AG04450 (cell line): ENCODE results near the gene FAM98C. TPM values are rescaled to one million over a fixed set of nuclear protein-coding genes. Genes with fewer than 3 reads are reported as not detected.

Experiments
- CTCF ChIA-PET: fragments of 300-600, 350-600 bp; formaldehyde crosslinking; extraction: SDS; loops from one replicate; lab custom pipeline; 2022; ENCODE audit warnings: antibody characterized with exemption, inconsistent platforms; lab: Charles Lee
- POLR2A ChIA-PET: fragments of 350-600 bp; formaldehyde crosslinking; extraction: SDS; loops from one replicate; lab custom pipeline; 2021; ENCODE audit warnings: antibody characterized with exemption, inconsistent platforms; lab: Yijun Ruan, JAX
- DNase-seq: peaks from one replicate; pipeline ENCODE4 v3.0.0-alpha.2; 2011; ENCODE audit warnings: low read depth, low spot score
- H3K27ac ChIP-seq: one replicate; pipeline ENCODE4 v1.5.1; 2012; ENCODE audit warnings: low read depth, low read length, control low read depth
- H3K27me3 ChIP-seq: one replicate; pipeline ENCODE4 v1.6.0; 2012; ENCODE audit warnings: low read length; ENCODE audit not compliant: control insufficient read depth, insufficient read depth
- H3K4me3 ChIP-seq: 2 replicates; pipeline ENCODE4 v1.5.1; 2011; ENCODE audit warnings: mild to moderate bottlenecking, low read depth, low read length, control low read depth
- H3K9me3 ChIP-seq: 2 replicates; pipeline ENCODE4 v1.5.1; 2012; ENCODE audit warnings: low read length; ENCODE audit not compliant: control insufficient read depth, insufficient read depth
- CTCF ChIP-seq: IDR thresholded peaks from 2 replicates; pipeline ENCODE4 v1.5.1; 2011; ENCODE audit warnings: low read depth, low read length, control low read depth, inconsistent platforms
- polyA plus RNA-seq: library from polyadenylated mRNA; depleted of rRNA; stranded (reverse); fragments of >200 nt; gene quantifications from 2 replicates; pipeline ENCODE4 v1.2.3, GENCODE V29; 2011

FAM98C gene
- polyA plus RNA-seq, 1 experiment, result 5.0 TPM

DNA sequence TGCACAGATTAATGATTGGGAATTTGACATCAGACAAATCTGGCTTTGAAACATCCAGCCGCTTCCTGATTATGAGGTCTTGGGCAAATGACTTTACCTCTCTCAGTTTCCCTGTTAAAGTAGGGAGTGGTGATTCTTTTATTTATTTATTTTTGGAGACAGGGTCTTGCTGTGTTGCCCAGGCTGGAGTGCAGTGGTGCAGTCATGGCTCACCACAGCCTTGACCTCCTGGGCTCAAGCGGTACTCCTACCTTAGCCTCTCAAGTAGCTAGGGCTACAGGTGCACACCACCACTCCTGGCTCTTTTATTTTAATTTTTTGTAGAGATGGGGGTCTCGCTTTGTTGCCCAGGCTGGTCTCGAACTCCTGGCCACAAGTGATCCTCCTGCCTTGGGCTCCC, 25.8 kb upstream of the FAM98C start:
- H3K27me3 ChIP-seq, result no peaks in the 10 kb centered on the region
- no peak for TF ChIP-seq CTCF
- ChIA-PET POLR2A (interaction anchor here (2.5 kb wide), 1 partner anchor 11 kb away, joined by 8 read pairs; the partner anchor contains the start of gene GGN), CTCF (no interaction called here)
- H3K9me3 ChIP-seq, result no peaks in the 10 kb centered on the region
- H3K4me3 ChIP-seq, result no peak overlapping the region
- no peak overlapping the region for H3K27ac ChIP-seq
- no peak for DNase-seq

GRCh38 chr19:38378866-38379265, 24.0 kb upstream of the FAM98C start:
- ChIA-PET POLR2A (interaction anchor here (2.5 kb wide), 1 partner anchor 9 kb away, joined by 8 read pairs; the partner anchor contains the start of gene GGN), CTCF (interaction anchor here (0.6 to 1.5 kb wide), 3 partner anchors 24 to 467 kb away, joined by 3 to 6 read pairs (median 5); partner anchors contain the start of genes CATSPERG and FAM98C)
- H3K9me3 ChIP-seq, result no peaks in the 10 kb centered on the region
- no peak for DNase-seq
- TF ChIP-seq CTCF, result no peak
- no peak overlapping the region for H3K4me3 ChIP-seq
- no peaks in the 10 kb centered on the region for H3K27me3 ChIP-seq
- no peak overlapping the region for H3K27ac ChIP-seq

DNA sequence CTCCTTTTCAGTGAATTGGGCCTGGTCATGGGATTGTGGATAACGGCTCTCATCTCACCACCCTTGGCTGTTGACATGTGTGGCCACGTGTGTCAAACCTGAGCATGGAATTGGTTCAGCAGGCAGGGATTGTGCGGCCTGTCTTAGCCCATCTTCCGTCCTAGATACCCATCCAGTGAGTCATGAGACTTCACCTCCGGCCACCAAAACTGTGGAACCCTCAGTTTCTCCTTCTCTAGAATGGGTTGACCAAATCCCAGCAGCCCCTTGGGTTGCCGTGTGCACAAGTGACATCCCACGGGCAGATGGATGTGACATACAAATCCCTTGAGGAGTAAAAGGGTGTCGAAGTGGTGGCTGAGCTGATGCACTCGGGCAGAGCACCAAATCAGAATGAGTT, 21.8 kb upstream of the FAM98C start:
- H3K27ac ChIP-seq, result no peak overlapping the region
- H3K4me3 ChIP-seq, result no peak overlapping the region
- TF ChIP-seq CTCF, result no peak
- CTCF ChIA-PET, result no interaction called here
- no peaks in the 10 kb centered on the region for H3K27me3 ChIP-seq
- POLR2A ChIA-PET, result no interaction called here
- H3K9me3 ChIP-seq, result peaks cover under 1% of the 10 kb centered on the region; the same call in 1 of the 2 replicates
- DNase-seq, result no peak

- no peaks in the 10 kb centered on the region for H3K27me3 ChIP-seq
- H3K9me3 ChIP-seq, result peaks cover 4% of the 10 kb centered on the region; the same call in 1 of the 2 replicates
- ChIA-PET POLR2A (no interaction called here), CTCF (no interaction called here)
- H3K4me3 ChIP-seq, result no peak overlapping the region
- DNase-seq, result no peak
- no peak for TF ChIP-seq CTCF
- H3K27ac ChIP-seq, result no peak overlapping the region
These were observed 19.7 kb upstream of the FAM98C start for GRCh38 chr19:38383184-38383583.

DNA sequence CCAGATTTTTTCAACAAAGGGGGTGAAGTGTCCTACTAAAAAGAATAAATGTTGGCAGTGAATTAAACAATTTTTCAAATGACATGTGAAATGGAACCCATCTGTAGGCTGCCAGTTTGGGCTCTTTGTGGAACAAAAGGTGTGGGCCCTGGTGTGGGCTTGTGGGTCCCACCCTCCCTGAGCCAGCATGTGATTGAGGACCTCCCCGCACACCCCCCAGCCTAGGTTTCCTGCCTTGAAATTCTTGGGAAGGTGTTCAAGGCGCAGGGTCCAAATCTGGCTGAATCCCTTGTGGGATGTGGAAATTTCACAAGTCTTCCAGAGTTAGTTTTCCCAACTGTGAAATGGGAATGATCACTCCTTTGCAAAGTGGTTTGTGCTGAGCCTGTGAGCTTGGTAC, 19.1 kb upstream of the FAM98C start:
- Histone ChIP-seq H3K9me3 (peaks cover 4% of the 10 kb centered on the region; the same call in 1 of the 2 replicates), H3K27me3 (no peaks in the 10 kb centered on the region), H3K27ac (no peak overlapping the region), H3K4me3 (no peak overlapping the region)
- ChIA-PET CTCF (interaction anchor here (0.9 to 2.1 kb wide), 4 partner anchors 8 to 149 kb away, joined by 3 to 10 read pairs (median 7); partner anchors contain the start of gene PSMD8), POLR2A (no interaction called here)
- DNase-seq, result no peak
- no peak for TF ChIP-seq CTCF
